Keratinocyte (primary cell): ENCODE results near the gene GLB1L2.

Source experiments
- EZH2 ChIP-seq: IDR thresholded peaks from one replicate; pipeline ENCODE4 v1.6.1; 2012; ENCODE audit warnings: inconsistent platforms, mild to moderate bottlenecking, low read length, moderate library complexity
- TF ChIP-seq, protein P1 (sequence below), 3 experiments: IDR thresholded peaks in 1 of 3; conservative IDR thresholded peaks in 1 of 3; optimal IDR thresholded peaks in 1 of 3; 2 replicates in 2 of 3; 3 replicates in 1 of 3; pipeline versions ENCODE3 to v1.5.1; 2011; ENCODE audit warnings: low read length in 3 of 3, mild to moderate bottlenecking in 3 of 3, moderate library complexity in 2 of 3, control low read depth in 1 of 3, inconsistent platforms in 1 of 3; ENCODE audit not compliant: insufficient read depth in 2 of 3; ENCODE audit errors: extremely low read depth in 1 of 3

- TF ChIP-seq, protein P1, sequence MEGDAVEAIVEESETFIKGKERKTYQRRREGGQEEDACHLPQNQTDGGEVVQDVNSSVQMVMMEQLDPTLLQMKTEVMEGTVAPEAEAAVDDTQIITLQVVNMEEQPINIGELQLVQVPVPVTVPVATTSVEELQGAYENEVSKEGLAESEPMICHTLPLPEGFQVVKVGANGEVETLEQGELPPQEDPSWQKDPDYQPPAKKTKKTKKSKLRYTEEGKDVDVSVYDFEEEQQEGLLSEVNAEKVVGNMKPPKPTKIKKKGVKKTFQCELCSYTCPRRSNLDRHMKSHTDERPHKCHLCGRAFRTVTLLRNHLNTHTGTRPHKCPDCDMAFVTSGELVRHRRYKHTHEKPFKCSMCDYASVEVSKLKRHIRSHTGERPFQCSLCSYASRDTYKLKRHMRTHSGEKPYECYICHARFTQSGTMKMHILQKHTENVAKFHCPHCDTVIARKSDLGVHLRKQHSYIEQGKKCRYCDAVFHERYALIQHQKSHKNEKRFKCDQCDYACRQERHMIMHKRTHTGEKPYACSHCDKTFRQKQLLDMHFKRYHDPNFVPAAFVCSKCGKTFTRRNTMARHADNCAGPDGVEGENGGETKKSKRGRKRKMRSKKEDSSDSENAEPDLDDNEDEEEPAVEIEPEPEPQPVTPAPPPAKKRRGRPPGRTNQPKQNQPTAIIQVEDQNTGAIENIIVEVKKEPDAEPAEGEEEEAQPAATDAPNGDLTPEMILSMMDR (optimal IDR thresholded peaks at IDR 0.05 in 1 of 3, IDR thresholded peaks at IDR 0.05 in 1 of 3, conservative IDR thresholded peaks at IDR 0.05 in 1 of 3; ENCODE audit: extremely low read depth in 1 of 3, insufficient read depth in 2 of 3, low read length in 3 of 3): no peak
- no peak for TF ChIP-seq EZH2
These were observed 67.0 kb downstream of the GLB1L2 start for GRCh38 chr11:134398644-134399292.
